Suprapubic skin (tissue), 3 donors: ENCODE results near the gene GJC2.

Experiments used
- EP300 ChIP-seq: sonication (generic); formaldehyde crosslinking; IDR thresholded peaks from one replicate; pipeline ENCODE4 v1.6.1; 2017; ENCODE audit warnings: antibody characterized with exemption
- POLR2A ChIP-seq, 2 donors: fragments of 450-650 bp; IDR thresholded peaks; one replicate each; pipeline ENCODE4 v1.6.1; 2017; ENCODE audit warnings: antibody characterized with exemption in 2 of 2, mild to moderate bottlenecking in 2 of 2, moderate library complexity in 2 of 2
- TF ChIP-seq, protein P1 (sequence below), 2 donors: fragments of 200-600 bp in 1 of 2; fragments of 450-650 bp in 1 of 2; sonication (generic) in 1 of 2; IDR thresholded peaks; one replicate each; pipeline ENCODE4 v1.5.1; 2016 to 2019; ENCODE audit warnings: antibody characterized with exemption in 2 of 2, mild to moderate bottlenecking in 1 of 2, moderate library complexity in 1 of 2

DNA sequence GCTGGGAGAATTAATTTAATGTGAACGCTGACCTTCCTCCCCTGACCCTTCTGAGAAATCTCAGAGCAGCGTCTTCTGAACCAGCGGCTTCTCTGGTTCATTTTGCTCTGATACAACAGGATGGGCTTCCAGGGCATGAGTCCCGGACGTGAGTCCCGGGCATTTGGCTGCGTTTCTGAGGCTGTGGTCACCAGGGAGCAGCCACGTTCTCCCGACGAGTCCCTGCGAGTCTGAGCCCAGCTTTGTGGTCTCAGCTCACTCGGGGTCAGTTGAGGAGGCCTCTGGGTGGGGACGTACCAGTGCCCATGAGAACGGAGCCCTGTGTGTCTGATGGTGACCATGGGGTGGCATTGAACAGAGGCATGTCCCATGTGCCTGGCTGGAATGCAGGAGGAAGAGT lies 40.5 kb downstream of the GJC2 start:
- TF ChIP-seq, protein P1, sequence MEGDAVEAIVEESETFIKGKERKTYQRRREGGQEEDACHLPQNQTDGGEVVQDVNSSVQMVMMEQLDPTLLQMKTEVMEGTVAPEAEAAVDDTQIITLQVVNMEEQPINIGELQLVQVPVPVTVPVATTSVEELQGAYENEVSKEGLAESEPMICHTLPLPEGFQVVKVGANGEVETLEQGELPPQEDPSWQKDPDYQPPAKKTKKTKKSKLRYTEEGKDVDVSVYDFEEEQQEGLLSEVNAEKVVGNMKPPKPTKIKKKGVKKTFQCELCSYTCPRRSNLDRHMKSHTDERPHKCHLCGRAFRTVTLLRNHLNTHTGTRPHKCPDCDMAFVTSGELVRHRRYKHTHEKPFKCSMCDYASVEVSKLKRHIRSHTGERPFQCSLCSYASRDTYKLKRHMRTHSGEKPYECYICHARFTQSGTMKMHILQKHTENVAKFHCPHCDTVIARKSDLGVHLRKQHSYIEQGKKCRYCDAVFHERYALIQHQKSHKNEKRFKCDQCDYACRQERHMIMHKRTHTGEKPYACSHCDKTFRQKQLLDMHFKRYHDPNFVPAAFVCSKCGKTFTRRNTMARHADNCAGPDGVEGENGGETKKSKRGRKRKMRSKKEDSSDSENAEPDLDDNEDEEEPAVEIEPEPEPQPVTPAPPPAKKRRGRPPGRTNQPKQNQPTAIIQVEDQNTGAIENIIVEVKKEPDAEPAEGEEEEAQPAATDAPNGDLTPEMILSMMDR (IDR thresholded peaks at IDR 0.05) = no peak
- TF ChIP-seq EP300 = no peak
- no peak for TF ChIP-seq POLR2A (IDR thresholded peaks at IDR 0.05)
